GM13977 (cell line): Measurements from ENCODE around the gene TENT5A.

Source experiments
- DNase-seq: peaks from one replicate; pipeline ENCODE4 v3.0.0; 2012; ENCODE audit warnings: low spot score
- in situ Hi-C: fragments of 300-500 bp; cut with MboI; formaldehyde crosslinking; loops from one replicate; pipeline ENCODE4 v1.12.0; 2022; ENCODE audit warnings: low sequenced_read_pairs, low pct_unique_long_range_greater_than_20kb, mixed read lengths, inconsistent platforms; ENCODE audit not compliant: unreplicated experiment
- TF ChIP-seq, protein P1 (sequence below): IDR thresholded peaks from 2 replicates; pipeline ENCODE4 v1.5.1; 2012; ENCODE audit warnings: mild to moderate bottlenecking, control low read depth; ENCODE audit not compliant: insufficient read depth; ENCODE audit errors: extremely low read depth, missing control alignments

TENT5A gene

DNA sequence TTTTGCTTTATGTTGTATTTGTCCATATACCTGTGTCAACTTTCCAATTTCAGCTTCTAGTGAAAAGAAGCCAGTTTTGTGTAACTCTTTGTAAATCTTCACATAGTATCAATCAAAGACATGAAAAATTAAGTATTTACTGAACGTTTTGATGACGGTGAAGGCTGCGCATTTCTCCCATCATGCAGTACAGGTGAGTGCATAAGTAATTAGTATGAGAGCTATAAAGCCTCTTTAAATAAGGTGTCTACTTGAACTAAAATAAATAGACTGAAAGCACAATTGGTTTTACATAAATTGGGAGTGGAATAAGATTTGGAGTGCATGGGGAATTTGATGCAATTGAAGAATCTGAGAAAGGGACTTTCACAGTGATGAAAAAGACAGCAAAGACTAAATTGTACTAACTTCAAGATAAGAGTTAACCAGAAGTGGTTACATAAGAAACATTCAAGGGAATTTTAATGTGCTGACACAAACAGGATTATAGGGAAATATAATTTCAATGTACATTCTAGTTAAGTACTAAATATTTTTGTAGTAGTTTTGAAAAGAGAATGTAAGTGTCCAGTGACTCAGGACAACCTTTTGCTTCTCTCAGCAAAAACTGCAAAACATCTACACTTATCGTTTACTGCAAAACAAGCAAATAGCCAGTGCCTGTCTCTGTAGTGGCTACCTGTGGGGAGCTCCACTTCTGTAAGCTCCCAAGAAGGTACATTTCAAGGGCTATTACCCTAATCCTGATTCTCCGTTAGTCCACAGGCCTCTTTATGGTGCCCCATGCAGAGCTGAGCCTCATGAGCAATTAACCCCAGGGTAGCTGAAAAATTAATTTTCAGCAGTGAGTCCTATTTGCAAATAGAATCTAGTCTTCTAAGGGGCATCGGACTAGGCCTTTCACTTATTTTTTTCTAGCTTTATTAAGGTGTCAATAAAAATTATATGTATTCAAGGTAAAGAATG lies 13.0 kb downstream of the TENT5A start:
- no peak for DNase-seq
- TF ChIP-seq, protein P1, sequence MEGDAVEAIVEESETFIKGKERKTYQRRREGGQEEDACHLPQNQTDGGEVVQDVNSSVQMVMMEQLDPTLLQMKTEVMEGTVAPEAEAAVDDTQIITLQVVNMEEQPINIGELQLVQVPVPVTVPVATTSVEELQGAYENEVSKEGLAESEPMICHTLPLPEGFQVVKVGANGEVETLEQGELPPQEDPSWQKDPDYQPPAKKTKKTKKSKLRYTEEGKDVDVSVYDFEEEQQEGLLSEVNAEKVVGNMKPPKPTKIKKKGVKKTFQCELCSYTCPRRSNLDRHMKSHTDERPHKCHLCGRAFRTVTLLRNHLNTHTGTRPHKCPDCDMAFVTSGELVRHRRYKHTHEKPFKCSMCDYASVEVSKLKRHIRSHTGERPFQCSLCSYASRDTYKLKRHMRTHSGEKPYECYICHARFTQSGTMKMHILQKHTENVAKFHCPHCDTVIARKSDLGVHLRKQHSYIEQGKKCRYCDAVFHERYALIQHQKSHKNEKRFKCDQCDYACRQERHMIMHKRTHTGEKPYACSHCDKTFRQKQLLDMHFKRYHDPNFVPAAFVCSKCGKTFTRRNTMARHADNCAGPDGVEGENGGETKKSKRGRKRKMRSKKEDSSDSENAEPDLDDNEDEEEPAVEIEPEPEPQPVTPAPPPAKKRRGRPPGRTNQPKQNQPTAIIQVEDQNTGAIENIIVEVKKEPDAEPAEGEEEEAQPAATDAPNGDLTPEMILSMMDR, result no peak
- in situ Hi-C loops, result no loop called here

DNA sequence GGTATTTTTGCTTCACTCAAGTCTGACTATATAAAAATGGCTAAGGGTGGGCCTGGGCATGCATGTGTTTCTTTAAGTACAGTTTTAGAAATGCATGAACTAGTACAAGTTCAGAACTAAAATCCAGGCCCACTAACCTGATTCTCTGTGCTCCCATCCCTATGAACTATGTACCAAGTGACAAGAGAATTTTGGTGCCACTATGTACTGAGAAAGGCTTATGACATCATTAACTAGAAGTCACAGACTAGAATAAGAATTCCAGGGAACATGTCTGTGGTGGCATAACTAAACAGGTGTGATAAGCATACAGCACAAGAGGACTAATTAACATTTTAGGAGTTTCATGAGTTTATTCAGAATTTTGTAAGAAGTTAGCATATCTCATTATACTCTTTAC lies 16.1 kb downstream of the TENT5A start:
- DNase-seq, result no peak
- in situ Hi-C loops, result no loop called here
- TF ChIP-seq, protein P1, result no peak

- in situ Hi-C loops, result no loop called here
- TF ChIP-seq, protein P1, result no peak
- no peak for DNase-seq
Observed at GRCh38 chr6:81735756-81736380, 16.6 kb downstream of the TENT5A start.

DNA sequence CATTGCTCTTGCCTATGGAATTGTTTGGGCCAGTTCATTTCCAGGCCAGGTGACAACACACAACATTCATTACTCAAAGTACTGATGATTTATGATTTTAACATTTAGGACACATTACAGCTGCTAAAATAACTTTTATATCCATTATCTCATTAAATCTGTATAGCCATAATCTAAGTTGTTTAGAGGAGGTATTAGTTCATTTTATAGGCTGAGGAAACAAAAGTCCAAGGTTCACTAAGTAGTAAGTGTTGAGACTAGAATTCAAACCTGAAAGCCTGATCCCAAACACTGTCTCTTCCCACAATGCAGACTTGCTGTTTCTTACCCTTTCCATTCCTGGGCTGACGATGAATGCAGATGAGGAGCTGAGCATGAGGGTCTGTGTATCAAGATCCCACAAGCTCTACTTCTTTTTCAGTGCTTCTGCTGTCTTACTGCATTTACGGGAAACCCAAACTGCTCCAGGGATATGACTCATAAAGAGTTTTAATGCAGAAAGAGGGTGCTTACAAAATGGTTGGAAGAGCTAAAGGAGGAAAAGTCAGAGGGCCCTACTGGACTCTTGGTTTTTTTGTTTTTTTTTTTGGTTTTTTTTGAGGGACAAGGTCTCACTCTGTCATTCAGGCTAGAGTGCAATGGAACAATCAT lies 17.9 kb downstream of the TENT5A start:
- no peak for DNase-seq
- in situ Hi-C loops, result no loop called here

GRCh38 chr6:81734081-81734480 lies 18.4 kb downstream of the TENT5A start:
- DNase-seq, result no peak
- in situ Hi-C loops, result no loop called here
- TF ChIP-seq, protein P1, result peak; percentile 27

More for the DNA sequence above, 17.9 kb downstream of the TENT5A start:
- TF ChIP-seq, protein P1, result no peak

DNA sequence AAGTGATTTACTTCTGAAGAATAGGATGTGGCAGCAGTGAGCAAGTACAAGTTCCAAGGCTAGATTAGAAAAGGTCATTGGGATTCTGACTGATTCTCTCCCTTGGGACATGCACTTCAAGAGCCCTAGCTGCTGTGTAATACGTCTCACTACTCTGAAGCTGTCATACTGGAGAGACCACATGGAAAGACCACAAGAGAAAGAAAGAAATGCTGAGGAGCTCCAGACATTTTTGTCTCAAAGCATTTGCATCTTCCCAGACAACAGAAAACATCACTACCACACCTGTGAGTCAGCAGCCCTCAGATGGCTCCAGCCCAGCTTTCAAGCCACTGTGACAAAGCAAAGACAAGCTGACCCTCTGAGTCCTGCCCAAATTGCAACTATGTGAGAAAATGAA lies 20.7 kb downstream of the TENT5A start:
- TF ChIP-seq, protein P1, result no peak
- in situ Hi-C loops, result no loop called here
- DNase-seq, result no peak
